ENCODE results near the gene LMAN1L. TPM values are rescaled to one million over a fixed set of nuclear protein-coding genes. Genes with fewer than 3 reads are reported as not detected.

Gene LMAN1L
- total RNA-seq, 1 donor from 2014 or later = not detected

DNA sequence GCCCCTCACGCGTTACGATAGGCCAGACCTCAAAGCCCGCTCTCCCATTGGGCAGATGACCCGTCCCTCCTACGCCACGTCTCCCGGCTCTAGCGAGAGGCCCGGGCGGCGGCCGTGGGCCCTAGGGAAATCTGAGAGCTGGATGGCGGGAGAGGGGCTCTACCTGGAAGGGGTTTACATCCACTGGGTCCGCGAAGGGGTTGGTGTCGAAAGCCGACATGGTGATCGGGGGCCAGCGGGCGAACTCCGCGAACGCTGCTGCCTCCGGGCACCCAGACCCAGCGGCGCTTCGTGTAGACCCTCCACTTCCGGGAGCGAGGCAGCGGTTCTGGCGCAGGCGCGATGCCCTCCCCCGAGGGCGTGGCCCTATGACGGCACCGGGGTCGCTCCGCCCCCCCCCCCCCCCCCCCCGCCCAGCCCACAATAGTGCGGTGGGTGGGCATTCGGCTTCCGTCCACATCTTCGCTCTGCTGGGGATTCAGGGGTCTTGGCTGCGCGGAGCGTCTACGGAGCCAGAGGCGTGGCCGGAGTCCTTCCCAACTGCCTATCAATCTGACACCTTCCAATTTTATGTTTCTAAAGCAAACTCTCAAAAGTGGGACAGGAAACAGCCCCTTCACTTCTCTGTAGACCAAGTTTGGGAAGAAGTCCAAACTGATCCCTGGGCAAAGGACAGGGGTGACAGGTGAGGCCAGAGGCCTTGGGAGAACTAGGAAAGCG, 60.6 kb downstream of the LMAN1L start, which contains the start of gene SCAMP2:
SCAMP2 (minus strand) TSS at position 330 of the 720 bp plus-strand sequence; CDS start at position 220, 110 bp downstream.
- Mint-ChIP-seq H3K27ac (ENCODE audit: unreplicated experiment) (peak within 1 kb of the TSS; percentile 91), H3K4me3 (ENCODE audit: unreplicated experiment) (peak within 1 kb of the TSS; percentile 95), H3K36me3 (ENCODE audit: low read depth, unreplicated experiment) (peaks cover 1% of the 10 kb centered on the region), H3K9me3 (ENCODE audit: unreplicated experiment) (no peaks in the 10 kb centered on the region), H3K27me3 (ENCODE audit: unreplicated experiment) (peaks cover 11% of the 10 kb centered on the region), H3K4me1 (ENCODE audit: unreplicated experiment) (peaks cover 28% of the 10 kb centered on the region)
- DNase-seq (ENCODE audit: low spot score) = peak; percentile 85
- no peak for TF ChIP-seq CTCF (IDR thresholded peaks at IDR 0.05; ENCODE audit: unreplicated experiment)

DNA sequence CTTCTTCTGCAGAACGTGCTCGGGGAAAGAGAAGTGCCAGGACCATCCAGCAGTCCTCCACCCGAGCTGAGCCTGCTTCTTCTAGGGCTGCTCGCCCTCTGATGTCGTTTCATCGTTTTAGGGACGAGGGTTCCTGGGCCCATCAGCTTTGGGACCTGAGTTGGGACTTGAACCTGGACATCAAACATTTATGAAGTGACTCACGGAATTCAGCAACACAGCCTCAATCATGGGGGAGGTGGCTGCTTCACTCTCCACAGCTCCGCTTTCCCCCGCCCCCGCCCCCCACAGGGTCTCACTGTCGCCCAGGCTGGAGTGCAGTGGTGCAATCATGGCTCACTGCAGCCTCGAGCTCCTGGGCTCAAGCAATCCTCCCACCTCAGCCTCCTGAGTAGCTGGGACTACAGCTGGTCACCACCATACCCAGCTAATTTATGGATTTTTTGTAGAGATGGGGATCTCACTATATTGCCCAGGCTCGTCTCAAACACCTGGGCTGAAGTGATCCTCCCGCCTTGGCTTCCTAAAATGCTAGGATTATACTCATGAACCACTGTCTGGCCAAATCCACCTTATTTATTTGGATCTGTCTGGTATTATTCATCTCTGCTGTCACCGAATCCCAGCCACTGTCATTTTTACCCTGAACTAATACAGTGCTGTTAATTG, 61.3 kb downstream of the LMAN1L start:
- no peaks in the 10 kb centered on the region for H3K9me3 Mint-ChIP-seq (ENCODE audit: unreplicated experiment)
- H3K36me3 Mint-ChIP-seq (ENCODE audit: low read depth, unreplicated experiment) = no peaks in the 10 kb centered on the region
- DNase-seq (ENCODE audit: low spot score) = no peak
- peaks cover 11% of the 10 kb centered on the region for H3K27me3 Mint-ChIP-seq (ENCODE audit: unreplicated experiment)
- H3K4me3 Mint-ChIP-seq (ENCODE audit: unreplicated experiment) = peak overlapping the region; percentile 92
- H3K27ac Mint-ChIP-seq (ENCODE audit: unreplicated experiment) = no peak overlapping the region
- TF ChIP-seq CTCF (IDR thresholded peaks at IDR 0.05; ENCODE audit: unreplicated experiment) = no peak
- peaks cover 27% of the 10 kb centered on the region for H3K4me1 Mint-ChIP-seq (ENCODE audit: unreplicated experiment)

Small RNA genes within 50 kb of the gene (microRNA-seq; reads per million reads assigned to microRNA genes)
- gene MIR4513 (ENCODE audit: unreplicated experiment) = not detected
- gene MIR6882 (ENCODE audit: unreplicated experiment) = 1.4 reads per million, percentile 21 among the genes with 10 or more reads in this experiment

Other genes starting within 250 kb of the LMAN1L start
- 81.7 TPM for gene CLK3, start 197.0 kb upstream of the LMAN1L start, total RNA-seq (ENCODE audit: unreplicated experiment)
- gene EDC3, start 116.8 kb upstream of the LMAN1L start, total RNA-seq (ENCODE audit: unreplicated experiment) = 71.0 TPM
- 7.0 TPM for gene CYP1A1, start 87.3 kb upstream of the LMAN1L start, total RNA-seq (ENCODE audit: unreplicated experiment)
- not detected for gene CYP1A2, start 64.0 kb upstream of the LMAN1L start, total RNA-seq (ENCODE audit: unreplicated experiment)
- gene CSK, start 30.8 kb upstream of the LMAN1L start, total RNA-seq (ENCODE audit: unreplicated experiment) = 100 TPM
- gene CPLX3, start 13.8 kb downstream of the LMAN1L start, total RNA-seq (ENCODE audit: unreplicated experiment) = not detected
- gene ULK3, start 30.3 kb downstream of the LMAN1L start, total RNA-seq (ENCODE audit: unreplicated experiment) = 25.6 TPM
- gene SCAMP2, start 60.5 kb downstream of the LMAN1L start, total RNA-seq (ENCODE audit: unreplicated experiment) = 56.1 TPM
- 22.2 TPM for gene MPI, start 77.2 kb downstream of the LMAN1L start, total RNA-seq (ENCODE audit: unreplicated experiment)
- gene FAM219B, start 94.0 kb downstream of the LMAN1L start, total RNA-seq (ENCODE audit: unreplicated experiment) = 70.0 TPM
- 182 TPM for gene COX5A, start 125.2 kb downstream of the LMAN1L start, total RNA-seq (ENCODE audit: unreplicated experiment)
- gene RPP25, start 143.9 kb downstream of the LMAN1L start, total RNA-seq (ENCODE audit: unreplicated experiment) = 24.0 TPM
- gene SCAMP5, start 182.7 kb downstream of the LMAN1L start, total RNA-seq (ENCODE audit: unreplicated experiment) = 132 TPM
- 25.0 TPM for gene PPCDC, start 210.8 kb downstream of the LMAN1L start, total RNA-seq (ENCODE audit: unreplicated experiment)

Measured in endothelial cell (in vitro differentiated cells).